Esophagus muscularis mucosa (tissue), 4 donors: ENCODE results near the gene ACE. TPM values are rescaled to one million over a fixed set of nuclear protein-coding genes. Genes with fewer than 3 reads are reported as not detected.

Experiments
- DNase-seq: peaks from one replicate; pipeline ENCODE4 v3.0.0-alpha.2; 2017; ENCODE audit errors: extremely low spot score
- H3K27ac ChIP-seq, 4 donors: fragments of 200-600 bp; sonication (generic); replicated peaks in 1 of 4; 1 replicate in 3 of 4; 2 replicates in 1 of 4; pipeline ENCODE4 v1.5.1; 2016 to 2019; ENCODE audit warnings: mild to moderate bottlenecking in 1 of 4
- H3K27me3 ChIP-seq, 4 donors: fragments of 200-600 bp; sonication (generic); one replicate each; pipeline versions ENCODE4 v1.5.1 to v1.6.0; 2016 to 2019
- H3K36me3 ChIP-seq, 4 donors: fragments of 200-600 bp; sonication (generic); one replicate each; pipeline ENCODE4 v1.5.1; 2016 to 2019
- H3K4me1 ChIP-seq, 4 donors: fragments of 200-600 bp; sonication (generic); one replicate each; pipeline ENCODE4 v1.5.1; 2016 to 2019
- H3K4me3 ChIP-seq, 4 donors: fragments of 200-600 bp; sonication (generic); 1 replicate in 2 of 4; 2 replicates in 2 of 4; pipeline ENCODE4 v1.5.1; 2016 to 2019; ENCODE audit warnings: mild to moderate bottlenecking in 4 of 4, moderate library complexity in 1 of 4
- H3K9me3 ChIP-seq, 4 donors: fragments of 200-600 bp; sonication (generic); 1 replicate in 3 of 4; 2 replicates in 1 of 4; pipeline ENCODE4 v1.5.1; 2016 to 2019
- CTCF ChIP-seq, 3 experiments: fragments of 200-600 bp in 2 of 3; fragments of 450-650 bp in 1 of 3; sonication (generic) in 2 of 3; IDR thresholded peaks; one replicate each; pipeline ENCODE4 v1.5.1; 2017 to 2019; ENCODE audit warnings: antibody characterized with exemption in 3 of 3, mild to moderate bottlenecking in 2 of 3, moderate library complexity in 1 of 3
- EP300 ChIP-seq: sonication (generic); formaldehyde crosslinking; IDR thresholded peaks from one replicate; pipeline ENCODE4 v1.6.1; 2017; ENCODE audit warnings: antibody characterized with exemption
- POLR2A ChIP-seq: fragments of 450-650 bp; IDR thresholded peaks from one replicate; pipeline ENCODE4 v1.6.1; 2017; ENCODE audit warnings: antibody characterized with exemption, moderate library complexity, mild to moderate bottlenecking, low read depth
- POLR2AphosphoS5 ChIP-seq, 2 donors: sonication (generic); formaldehyde crosslinking; IDR thresholded peaks; one replicate each; pipeline ENCODE4 v1.6.1; 2017; ENCODE audit warnings: antibody characterized with exemption in 2 of 2
- WGBS: methylation state at CpG from one replicate; pipeline ENCODE4 v1.1.5; 2018; 5-methylcytosine and 5-hydroxymethylcytosine counted together
- intact Hi-C: fragments of 100-400 bp; cut with DNase I; formaldehyde crosslinking; loops from one replicate; pipeline ENCODE4 v1.15.1; 2023
- total RNA-seq, 4 donors: library from RNA; depleted of rRNA; stranded (reverse); fragments of >200 nt; gene quantifications; one replicate each; pipeline versions ENCODE4 v1.1.0 to v1.2.1, GENCODE V29; 2016

Gene ACE
- total RNA-seq, 4 donors from 2014 or later: 2.5 to 9.6 (median 4.9) TPM

DNA sequence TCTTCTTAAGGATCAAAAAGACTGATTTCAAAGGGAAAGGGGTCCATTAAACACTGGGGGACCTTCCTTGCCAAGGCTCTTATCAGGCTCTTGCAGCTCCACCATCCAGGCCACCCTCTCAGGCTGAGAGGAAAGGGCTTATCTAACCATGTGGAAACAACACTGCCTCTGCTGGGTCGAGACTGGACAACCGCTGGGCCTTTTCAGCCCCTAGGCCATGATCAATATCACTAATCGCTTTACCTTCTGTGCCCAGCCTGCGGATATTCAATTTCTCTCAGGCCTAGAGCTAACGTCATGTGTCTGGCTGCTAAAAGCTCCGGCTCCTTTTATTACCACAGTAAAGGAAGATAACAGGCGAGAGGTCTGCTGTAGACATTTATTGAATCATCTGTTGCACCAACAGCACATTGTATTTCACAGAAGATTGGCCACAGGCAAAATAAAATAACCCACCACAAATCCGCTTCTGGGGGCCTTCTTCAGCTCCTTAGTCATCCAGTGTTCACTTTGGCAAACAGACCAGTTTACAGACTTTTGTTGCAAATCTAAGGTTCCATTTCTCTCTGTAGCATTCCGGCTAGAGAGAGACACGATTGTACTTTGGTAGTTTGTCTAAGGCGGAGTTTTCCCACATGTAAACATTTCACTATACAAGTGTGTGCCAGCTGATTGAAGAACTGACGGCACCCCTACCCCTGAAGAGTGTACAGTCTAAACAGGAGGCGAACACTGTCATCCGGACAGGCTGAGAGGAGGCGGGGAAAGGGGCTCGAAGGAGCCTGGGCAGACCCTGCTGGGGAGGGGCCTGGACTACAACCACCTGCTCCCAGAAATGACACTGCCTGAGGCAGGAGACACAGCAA is 44.7 kb upstream of the ACE start:
- Histone ChIP-seq H3K36me3 (peaks cover 0 to 4% (median 0%) of the 10 kb centered on the region in 4 donors), H3K27me3 (no peaks in the 10 kb centered on the region), H3K9me3 (no peaks in the 10 kb centered on the region), H3K4me1 (peaks cover 28 to 45% (median 43%) of the 10 kb centered on the region in 4 donors), H3K27ac (peak overlapping the region; percentile 9 to 74 (median 44)), H3K4me3 (no peak overlapping the region)
- WGBS: 81% methylated on average over 15 of the region's 16 CpGs
- DNase-seq: no peak
- TF ChIP-seq CTCF (IDR thresholded peaks at IDR 0.05) (no peak), EP300 (no peak), POLR2AphosphoS5 (IDR thresholded peaks at IDR 0.05) (no peak), POLR2A (no peak)
- intact Hi-C loops: no loop called here

DNA sequence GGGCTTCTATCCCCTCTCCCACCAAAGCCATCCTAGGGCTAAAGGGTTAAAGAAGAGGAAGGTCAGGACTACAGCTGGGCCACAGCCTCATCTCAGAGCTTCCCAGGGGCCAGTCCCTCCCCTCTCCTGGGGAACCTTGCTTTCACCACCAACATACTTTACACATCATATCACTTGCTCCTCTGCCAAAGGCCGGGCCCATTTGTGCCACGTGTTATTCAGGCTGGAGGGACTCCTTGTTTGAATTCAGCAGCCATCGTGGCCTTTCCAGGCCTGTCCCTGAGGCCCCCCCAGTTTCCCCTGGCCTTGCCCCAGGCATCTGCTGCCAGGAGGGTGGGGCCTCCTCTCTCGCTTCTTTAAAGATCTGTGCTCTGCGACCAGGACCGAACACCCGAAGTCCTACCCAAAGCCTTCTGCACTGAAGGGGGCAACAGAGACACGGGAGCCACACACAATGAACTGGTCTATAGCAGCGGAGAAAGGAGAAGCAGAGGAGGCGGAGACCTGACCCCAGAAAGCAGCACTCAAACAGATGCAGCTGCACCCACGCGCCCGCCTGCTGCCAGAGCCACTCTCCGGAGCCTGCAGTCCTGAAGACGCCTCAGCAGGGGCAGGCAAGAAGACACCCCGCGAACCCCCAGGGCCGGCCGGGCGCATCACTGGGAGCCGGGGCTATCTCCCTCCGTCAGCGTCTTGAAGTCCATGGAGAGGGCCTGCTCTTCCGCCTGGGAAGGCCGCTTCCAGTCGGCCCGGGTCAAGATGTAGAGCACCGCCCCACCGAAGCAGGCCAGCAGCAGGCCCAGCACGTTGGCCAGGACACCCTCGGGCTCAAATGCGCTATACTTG is 42.9 kb upstream of the ACE start:
- Histone ChIP-seq H3K9me3 (no peaks in the 10 kb centered on the region), H3K4me3 (no peak overlapping the region), H3K4me1 (peaks cover 30 to 63% (median 60%) of the 10 kb centered on the region in 4 donors), H3K27ac (peak overlapping the region; percentile 44 to 74 (median 57)), H3K36me3 (peaks cover 0 to 4% (median 0%) of the 10 kb centered on the region in 4 donors), H3K27me3 (peaks cover 0 to 8% (median 0%) of the 10 kb centered on the region in 4 donors)
- 71% methylated on average over 23 of the region's 32 CpGs for WGBS
- peak; percentile 96 for DNase-seq
- peak; percentile 28 to 60 for TF ChIP-seq POLR2AphosphoS5 (IDR thresholded peaks at IDR 0.05)
- no peak for TF ChIP-seq CTCF (IDR thresholded peaks at IDR 0.05)
- intact Hi-C loops: no loop called here

DNA sequence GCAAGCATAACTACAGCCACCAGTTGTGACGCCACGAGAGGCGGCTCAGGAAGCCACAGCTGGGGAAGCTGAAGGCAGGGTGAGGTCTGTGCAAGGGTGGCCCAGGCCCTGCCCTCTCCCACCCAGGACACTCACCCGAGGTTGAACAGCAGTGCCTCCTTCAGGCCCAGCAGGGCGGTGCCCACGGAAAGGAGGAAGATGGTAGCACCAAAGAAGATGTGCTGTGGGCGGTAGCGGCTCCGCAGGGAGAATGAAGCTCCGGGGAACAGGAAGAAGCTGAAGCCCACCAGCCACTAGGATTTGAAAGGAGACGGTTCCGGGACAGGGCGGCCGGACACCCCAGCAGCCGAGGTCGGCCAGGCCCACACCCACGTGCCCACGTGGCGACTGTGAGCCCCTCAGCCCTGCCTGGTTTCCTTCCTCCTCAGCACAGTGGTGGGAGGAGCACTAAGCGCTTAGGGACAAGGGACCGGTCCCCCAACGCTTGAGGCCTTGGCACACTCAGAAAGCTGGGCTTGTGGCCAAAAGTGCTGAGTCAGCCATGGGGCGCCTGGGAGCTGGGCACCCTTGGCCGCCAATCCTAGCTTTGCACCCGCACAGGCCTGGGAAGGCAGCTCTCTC is 41.8 kb upstream of the ACE start:
- no peak overlapping the region for H3K4me3 ChIP-seq
- H3K27ac ChIP-seq: peak overlapping the region; percentile 44 to 74 (median 57)
- no peak for DNase-seq
- H3K36me3 ChIP-seq: peaks cover 0 to 4% (median 0%) of the 10 kb centered on the region in 4 donors
- WGBS: 84% methylated on average over 19 of the region's 25 CpGs
- TF ChIP-seq EP300 (no peak), POLR2AphosphoS5 (IDR thresholded peaks at IDR 0.05) (no peak), POLR2A (no peak), CTCF (IDR thresholded peaks at IDR 0.05) (no peak)
- no peaks in the 10 kb centered on the region for H3K9me3 ChIP-seq
- peaks cover 41 to 67% (median 66%) of the 10 kb centered on the region in 4 donors for H3K4me1 ChIP-seq
- H3K27me3 ChIP-seq: peaks cover 0 to 9% (median 0%) of the 10 kb centered on the region in 4 donors
- intact Hi-C loops: loop anchor here (5.0 kb wide), 1 partner anchor 42 kb away; the partner anchor contains the start of gene ACE

GRCh38 chr17:63435681-63436522 is 41.0 kb upstream of the ACE start:
- peaks cover 0 to 9% (median 0%) of the 10 kb centered on the region in 4 donors for H3K27me3 ChIP-seq
- H3K4me3 ChIP-seq: no peak overlapping the region
- H3K27ac ChIP-seq: peak overlapping the region in 1 of 4 donors; percentile 64
- intact Hi-C loops: loop anchor here (5.0 kb wide), 1 partner anchor 41 kb away; the partner anchor contains the start of gene ACE
- TF ChIP-seq POLR2A: no peak
- H3K9me3 ChIP-seq: no peaks in the 10 kb centered on the region
- H3K4me1 ChIP-seq: peaks cover 44 to 72% (median 70%) of the 10 kb centered on the region in 4 donors
- WGBS: 84% methylated on average over 18 of the region's 29 CpGs
- peaks cover 0 to 4% (median 0%) of the 10 kb centered on the region in 4 donors for H3K36me3 ChIP-seq
- DNase-seq: no peak
